ENCODE measurements around the gene EVC.

The EVC gene

DNA sequence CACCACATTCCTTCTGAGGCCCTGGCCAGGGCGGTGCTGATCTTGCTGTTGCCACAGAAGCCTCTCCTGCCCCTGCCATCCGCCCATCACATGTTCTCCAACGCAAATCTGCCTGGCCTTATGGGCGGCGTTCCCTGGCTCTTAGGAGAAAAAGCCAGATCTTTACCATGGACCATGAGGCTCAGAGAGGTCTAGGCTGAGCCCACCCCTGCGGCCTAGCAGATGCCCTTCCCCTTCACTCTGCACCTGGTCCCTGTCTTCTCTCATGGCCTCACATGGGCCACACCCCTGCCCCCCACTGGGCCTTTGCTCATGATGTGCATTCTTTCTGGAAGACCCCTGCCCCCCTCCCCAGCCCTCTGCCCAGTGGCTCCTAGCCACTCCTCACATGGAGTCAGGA is 103.4 kb downstream of the EVC start:
- Histone ChIP-seq H3K4me3 (ENCODE audit: low read length) (no peak overlapping the region), H3K4me1 (ENCODE audit: insufficient read depth, low read length) (no peaks in the 10 kb centered on the region), H3K27ac (ENCODE audit: low read depth, low read length) (no peak overlapping the region), H3K27me3 (ENCODE audit: insufficient read depth, low read length) (no peaks in the 10 kb centered on the region), H3K9ac (ENCODE audit: low read depth, low read length) (no peak overlapping the region), H3K36me3 (ENCODE audit: insufficient read depth, low read length) (peaks cover 45% of the 10 kb centered on the region), H3K9me3 (ENCODE audit: insufficient read depth, low read depth, low read length) (no peaks in the 10 kb centered on the region)
- WGBS = 94% methylated on average over 6 of the region's 6 CpGs

DNA sequence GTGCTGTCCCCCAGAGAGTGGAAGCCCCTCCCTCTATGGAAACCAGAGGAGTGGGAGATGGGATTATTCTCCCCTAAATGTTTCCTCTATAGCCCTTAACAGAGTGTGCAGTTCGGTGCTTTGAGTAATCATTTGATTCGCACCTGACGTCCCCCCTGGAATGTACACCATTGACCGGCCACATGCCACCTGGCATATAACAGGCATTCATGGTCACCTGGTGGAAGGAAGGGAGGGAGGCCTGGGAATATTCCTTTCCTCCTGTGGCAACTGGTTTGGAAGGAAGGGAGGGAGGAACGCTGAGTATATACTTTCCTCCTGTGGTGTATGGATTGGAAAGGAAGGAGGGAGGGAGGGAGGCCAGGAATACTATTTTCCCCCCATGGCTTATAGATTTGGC is 104.6 kb downstream of the EVC start:
- no peaks in the 10 kb centered on the region for H3K27me3 ChIP-seq (ENCODE audit: insufficient read depth, low read length)
- no peak overlapping the region for H3K27ac ChIP-seq (ENCODE audit: low read depth, low read length)
- no peaks in the 10 kb centered on the region for H3K9me3 ChIP-seq (ENCODE audit: insufficient read depth, low read depth, low read length)
- WGBS = 90% methylated on average over 5 of the region's 5 CpGs
- H3K4me3 ChIP-seq (ENCODE audit: low read length) = no peak overlapping the region
- H3K4me1 ChIP-seq (ENCODE audit: insufficient read depth, low read length) = no peaks in the 10 kb centered on the region
- peaks cover 46% of the 10 kb centered on the region for H3K36me3 ChIP-seq (ENCODE audit: insufficient read depth, low read length)
- no peak overlapping the region for H3K9ac ChIP-seq (ENCODE audit: low read depth, low read length)

DNA sequence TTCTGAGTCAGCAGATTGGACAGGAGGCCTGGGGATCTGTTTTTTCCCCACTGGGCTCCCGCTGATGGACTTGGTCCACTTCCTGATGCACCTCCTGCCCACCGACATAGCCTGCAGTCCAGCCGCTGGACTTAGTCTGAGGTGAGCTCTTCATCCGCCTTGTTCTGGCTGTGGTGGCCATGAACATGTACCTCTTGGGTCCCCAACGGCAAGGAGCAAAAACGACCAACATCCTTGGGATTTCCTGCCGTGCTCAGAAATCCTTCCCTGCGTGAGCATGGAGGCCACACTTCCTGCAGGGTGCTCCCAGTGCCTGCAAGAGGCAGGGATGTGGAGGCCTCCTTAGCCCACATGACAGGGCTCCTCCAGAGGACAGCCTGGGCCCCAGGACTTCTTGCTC is 105.1 kb downstream of the EVC start:
- H3K4me1 ChIP-seq (ENCODE audit: insufficient read depth, low read length) = no peaks in the 10 kb centered on the region
- no peaks in the 10 kb centered on the region for H3K27me3 ChIP-seq (ENCODE audit: insufficient read depth, low read length)
- WGBS = 90% methylated on average over 8 of the region's 8 CpGs
- H3K9me3 ChIP-seq (ENCODE audit: insufficient read depth, low read depth, low read length) = no peaks in the 10 kb centered on the region
- peaks cover 46% of the 10 kb centered on the region for H3K36me3 ChIP-seq (ENCODE audit: insufficient read depth, low read length)
- H3K27ac ChIP-seq (ENCODE audit: low read depth, low read length) = no peak overlapping the region
- no peak overlapping the region for H3K4me3 ChIP-seq (ENCODE audit: low read length)
- no peak overlapping the region for H3K9ac ChIP-seq (ENCODE audit: low read depth, low read length)

DNA sequence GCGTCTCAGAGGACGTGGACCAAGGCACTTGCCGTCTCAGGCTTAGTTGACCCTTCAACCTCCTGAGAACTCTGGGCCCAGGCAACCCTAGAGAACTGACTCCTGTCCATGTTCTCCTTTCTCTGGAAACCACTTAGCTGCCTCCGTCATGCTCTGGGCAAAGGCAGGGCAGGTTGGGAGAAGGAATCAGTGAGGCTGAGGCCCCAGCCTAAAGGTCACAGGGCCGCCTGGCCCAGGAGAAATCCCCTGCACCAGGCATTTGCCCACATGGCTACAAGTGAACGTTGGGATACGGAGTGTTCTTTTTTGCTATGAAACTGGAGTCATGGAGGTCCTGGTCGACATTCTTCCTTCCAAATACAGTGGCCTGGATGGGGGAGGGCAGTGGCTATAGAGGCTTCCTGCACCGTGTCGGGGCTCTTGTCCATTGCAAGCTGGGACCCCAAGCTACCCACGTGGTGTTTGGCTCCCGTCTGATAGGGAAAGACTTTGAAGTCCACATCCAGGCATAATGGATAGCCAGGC is 105.9 kb downstream of the EVC start:
- 95% methylated on average over 12 of the region's 12 CpGs for WGBS
- Histone ChIP-seq H3K36me3 (ENCODE audit: insufficient read depth, low read length) (peaks cover 45% of the 10 kb centered on the region), H3K27me3 (ENCODE audit: insufficient read depth, low read length) (no peaks in the 10 kb centered on the region), H3K4me3 (ENCODE audit: low read length) (no peak overlapping the region), H3K4me1 (ENCODE audit: insufficient read depth, low read length) (no peaks in the 10 kb centered on the region), H3K27ac (ENCODE audit: low read depth, low read length) (no peak overlapping the region), H3K9me3 (ENCODE audit: insufficient read depth, low read depth, low read length) (no peaks in the 10 kb centered on the region), H3K9ac (ENCODE audit: low read depth, low read length) (no peak overlapping the region)

GRCh38 chr4:5821665-5822358 is 110.8 kb downstream of the EVC start:
- WGBS = 62% methylated on average over 18 of the region's 18 CpGs

GRCh38 chr4:5822619-5823018 is 111.6 kb downstream of the EVC start:
- 91% methylated on average over 5 of the region's 5 CpGs for WGBS
- no peaks in the 10 kb centered on the region for H3K27me3 ChIP-seq (ENCODE audit: insufficient read depth, low read length)
- no peak overlapping the region for H3K27ac ChIP-seq (ENCODE audit: low read depth, low read length)
- H3K4me3 ChIP-seq (ENCODE audit: low read length) = no peak overlapping the region
- no peaks in the 10 kb centered on the region for H3K4me1 ChIP-seq (ENCODE audit: insufficient read depth, low read length)
- peaks cover 89% of the 10 kb centered on the region for H3K36me3 ChIP-seq (ENCODE audit: insufficient read depth, low read length)
- H3K9ac ChIP-seq (ENCODE audit: low read depth, low read length) = no peak overlapping the region
- no peaks in the 10 kb centered on the region for H3K9me3 ChIP-seq (ENCODE audit: insufficient read depth, low read depth, low read length)

More at GRCh38 chr4:5821665-5822358, 110.8 kb downstream of the EVC start:
- Histone ChIP-seq H3K27me3 (ENCODE audit: insufficient read depth, low read length) (no peaks in the 10 kb centered on the region), H3K27ac (ENCODE audit: low read depth, low read length) (no peak overlapping the region), H3K9me3 (ENCODE audit: insufficient read depth, low read depth, low read length) (no peaks in the 10 kb centered on the region), H3K36me3 (ENCODE audit: insufficient read depth, low read length) (peaks cover 85% of the 10 kb centered on the region), H3K4me3 (ENCODE audit: low read length) (no peak overlapping the region), H3K4me1 (ENCODE audit: insufficient read depth, low read length) (no peaks in the 10 kb centered on the region), H3K9ac (ENCODE audit: low read depth, low read length) (no peak overlapping the region)

- no peaks in the 10 kb centered on the region for H3K4me1 ChIP-seq (ENCODE audit: insufficient read depth, low read length)
- peaks cover 93% of the 10 kb centered on the region for H3K36me3 ChIP-seq (ENCODE audit: insufficient read depth, low read length)
- H3K9me3 ChIP-seq (ENCODE audit: insufficient read depth, low read depth, low read length) = no peaks in the 10 kb centered on the region
- H3K4me3 ChIP-seq (ENCODE audit: low read length) = no peak overlapping the region
- no peaks in the 10 kb centered on the region for H3K27me3 ChIP-seq (ENCODE audit: insufficient read depth, low read length)
- no peak overlapping the region for H3K27ac ChIP-seq (ENCODE audit: low read depth, low read length)
- 97% methylated on average over 10 of the region's 10 CpGs for WGBS
- no peak overlapping the region for H3K9ac ChIP-seq (ENCODE audit: low read depth, low read length)
Observed at GRCh38 chr4:5823542-5824211, 112.7 kb downstream of the EVC start.

- no peaks in the 10 kb centered on the region for H3K9me3 ChIP-seq (ENCODE audit: insufficient read depth, low read depth, low read length)
- H3K27ac ChIP-seq (ENCODE audit: low read depth, low read length) = no peak overlapping the region
- H3K4me3 ChIP-seq (ENCODE audit: low read length) = no peak overlapping the region
- no peaks in the 10 kb centered on the region for H3K4me1 ChIP-seq (ENCODE audit: insufficient read depth, low read length)
- no peak overlapping the region for H3K9ac ChIP-seq (ENCODE audit: low read depth, low read length)
- peaks cover 93% of the 10 kb centered on the region for H3K36me3 ChIP-seq (ENCODE audit: insufficient read depth, low read length)
- WGBS = 93% methylated on average over 7 of the region's 7 CpGs
- H3K27me3 ChIP-seq (ENCODE audit: insufficient read depth, low read length) = no peaks in the 10 kb centered on the region
Observed at GRCh38 chr4:5824227-5824626, 113.2 kb downstream of the EVC start.

GRCh38 chr4:5824635-5825034 is 113.6 kb downstream of the EVC start:
- Histone ChIP-seq H3K27ac (ENCODE audit: low read depth, low read length) (no peak overlapping the region), H3K27me3 (ENCODE audit: insufficient read depth, low read length) (no peaks in the 10 kb centered on the region), H3K36me3 (ENCODE audit: insufficient read depth, low read length) (peaks cover 92% of the 10 kb centered on the region), H3K9ac (ENCODE audit: low read depth, low read length) (no peak overlapping the region), H3K9me3 (ENCODE audit: insufficient read depth, low read depth, low read length) (no peaks in the 10 kb centered on the region), H3K4me3 (ENCODE audit: low read length) (no peak overlapping the region), H3K4me1 (ENCODE audit: insufficient read depth, low read length) (no peaks in the 10 kb centered on the region)
- 79% methylated on average over 6 of the region's 6 CpGs for WGBS

DNA sequence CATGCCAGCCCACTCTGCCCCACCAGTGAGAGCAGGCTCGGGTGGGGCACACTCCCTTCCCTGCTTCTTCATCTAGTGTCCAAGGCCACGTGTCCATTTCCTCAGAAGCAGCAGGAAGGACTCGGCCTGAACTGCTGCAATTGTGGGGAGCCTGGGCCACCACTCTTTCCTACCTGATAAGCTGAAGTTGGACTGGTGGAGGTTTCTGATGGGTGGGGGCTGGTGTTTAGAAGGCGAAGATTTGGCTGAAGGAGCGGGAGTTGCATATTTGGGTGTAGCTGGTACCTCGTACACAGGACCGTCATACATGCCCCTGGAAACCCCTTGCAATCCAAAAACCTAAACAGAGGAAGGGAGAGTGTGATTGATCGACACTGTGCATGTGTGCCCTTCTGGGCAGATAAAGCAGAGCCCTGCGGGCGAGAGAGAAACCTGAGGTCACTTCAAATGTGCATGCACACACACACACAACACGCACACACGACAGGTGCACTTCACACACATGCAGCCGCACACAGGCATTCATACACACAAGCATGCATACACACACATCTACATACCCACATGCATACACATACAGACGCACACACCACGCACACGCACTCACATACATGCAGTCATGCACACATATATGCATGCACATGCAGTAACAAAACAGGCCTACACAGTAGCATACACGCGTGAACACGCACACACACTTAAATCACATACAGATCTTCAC is 114.5 kb downstream of the EVC start:
- Histone ChIP-seq H3K36me3 (ENCODE audit: insufficient read depth, low read length) (peaks cover 92% of the 10 kb centered on the region), H3K27ac (ENCODE audit: low read depth, low read length) (no peak overlapping the region)
- WGBS = 95% methylated on average over 19 of the region's 19 CpGs

DNA sequence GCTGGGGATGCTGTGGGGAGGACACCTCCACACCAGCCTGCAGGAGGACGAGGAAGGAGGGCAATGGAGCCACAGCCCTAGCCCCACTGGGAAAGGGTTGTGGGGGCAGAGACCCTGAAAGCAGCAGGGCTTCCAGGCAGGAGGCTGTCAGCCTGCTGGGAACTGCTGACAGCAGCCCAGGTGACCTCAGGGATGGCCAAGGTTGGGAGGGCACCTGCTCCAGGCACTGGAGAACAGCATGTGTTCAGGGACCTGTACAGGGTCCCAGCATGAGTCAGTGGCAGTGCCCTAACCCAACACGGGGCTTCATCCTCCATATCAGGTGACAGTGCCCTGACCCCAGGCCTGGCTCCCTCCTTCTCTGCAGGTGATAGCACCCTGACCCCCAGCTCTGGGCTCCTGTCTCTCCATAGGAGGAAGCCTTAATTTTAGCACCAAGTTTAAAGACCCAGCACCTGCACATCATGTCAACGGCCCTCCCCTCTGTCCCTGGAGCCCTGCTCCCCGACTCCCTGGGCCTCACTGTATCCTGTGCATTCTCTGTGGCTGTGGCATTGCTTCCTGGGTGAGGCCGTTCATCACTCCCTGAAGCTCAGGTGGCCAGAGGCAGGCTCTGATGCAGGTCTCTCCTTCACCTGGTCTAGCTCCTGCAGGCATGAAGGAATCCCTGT is 115.6 kb downstream of the EVC start:
- peaks cover 91% of the 10 kb centered on the region for H3K36me3 ChIP-seq (ENCODE audit: insufficient read depth, low read length)
- no peak overlapping the region for H3K9ac ChIP-seq (ENCODE audit: low read depth, low read length)
- no peaks in the 10 kb centered on the region for H3K9me3 ChIP-seq (ENCODE audit: insufficient read depth, low read depth, low read length)
- H3K4me3 ChIP-seq (ENCODE audit: low read length) = no peak overlapping the region
- H3K27ac ChIP-seq (ENCODE audit: low read depth, low read length) = no peak overlapping the region
- 92% methylated on average over 5 of the region's 5 CpGs for WGBS
- H3K4me1 ChIP-seq (ENCODE audit: insufficient read depth, low read length) = no peaks in the 10 kb centered on the region
- no peaks in the 10 kb centered on the region for H3K27me3 ChIP-seq (ENCODE audit: insufficient read depth, low read length)

More for the DNA sequence above, 114.5 kb downstream of the EVC start:
- H3K27me3 ChIP-seq (ENCODE audit: insufficient read depth, low read length) = no peaks in the 10 kb centered on the region
- H3K4me3 ChIP-seq (ENCODE audit: low read length) = no peak overlapping the region
- no peaks in the 10 kb centered on the region for H3K9me3 ChIP-seq (ENCODE audit: insufficient read depth, low read depth, low read length)
- no peak overlapping the region for H3K9ac ChIP-seq (ENCODE audit: low read depth, low read length)
- no peaks in the 10 kb centered on the region for H3K4me1 ChIP-seq (ENCODE audit: insufficient read depth, low read length)

Data from HUES64 (cell line).